Activated naive CD4-positive, alpha-beta T cell treated with anti-CD3 and anti-CD28 coated beads for 36 hours (primary cell): ENCODE data around the gene CDKN1C. TPM values are rescaled to one million over a fixed set of nuclear protein-coding genes. Genes with fewer than 3 reads are reported as not detected.

ENCODE experiments used
- total RNA-seq, 2 experiments: library from RNA; stranded (reverse); gene quantifications; one replicate each; pipeline ENCODE4 v1.2.3, GENCODE V29; 2021

CDKN1C gene
- total RNA-seq, 2 experiments from 2014 or later = 0.17 to 0.26 TPM

Other genes starting within 250 kb of the CDKN1C start
- gene KCNQ1OT1, start 185.8 kb downstream of the CDKN1C start, total RNA-seq = under 1 TPM; 0.17 to 0.20 TPM
- 1 to 10 TPM; 2.8 to 3.6 TPM for gene PHLDA2, start 43.6 kb upstream of the CDKN1C start, total RNA-seq
- gene NAP1L4, start 106.6 kb upstream of the CDKN1C start, total RNA-seq = 100 to 1,000 TPM; 240 to 245 TPM
- 100 to 1,000 TPM; 126 to 128 TPM for gene CARS1, start 171.6 kb upstream of the CDKN1C start, total RNA-seq